Measurements from ENCODE around the gene HOXB7. TPM values are rescaled to one million over a fixed set of nuclear protein-coding genes. Genes with fewer than 3 reads are reported as not detected.

HOXB7 gene
- polyA plus RNA-seq, 3 donors, result 44.7 to 50.2 (median 48.7) TPM

GRCh38 chr17:48586355-48587258 is 24.2 kb downstream of the HOXB7 start:
- DNase-seq (ENCODE audit: low read depth in 3 of 3, low spot score in 2 of 3), result no peak

- DNase-seq (ENCODE audit: low read depth in 3 of 3, low spot score in 2 of 3), result no peak
Observed at GRCh38 chr17:48584223-48584741, 26.5 kb downstream of the HOXB7 start.

- no peak for DNase-seq (ENCODE audit: low read depth in 3 of 3, low spot score in 2 of 3)
Observed at GRCh38 chr17:48583708-48584222, 27.1 kb downstream of the HOXB7 start.

- no peak for DNase-seq (ENCODE audit: low read depth in 3 of 3, low spot score in 2 of 3)
Observed at GRCh38 chr17:48582750-48583069, 28.1 kb downstream of the HOXB7 start.

GRCh38 chr17:48579760-48580554 is 30.9 kb downstream of the HOXB7 start:
- DNase-seq (ENCODE audit: low read depth in 3 of 3, low spot score in 2 of 3), result no peak

- DNase-seq (ENCODE audit: low read depth in 3 of 3, low spot score in 2 of 3), result no peak
Observed at GRCh38 chr17:48579471-48579759, 31.4 kb downstream of the HOXB7 start.

GRCh38 chr17:48578616-48579470 is 32.0 kb downstream of the HOXB7 start:
- DNase-seq (ENCODE audit: low read depth in 3 of 3, low spot score in 2 of 3), result no peak

GRCh38 chr17:48577946-48578615 is 32.7 kb downstream of the HOXB7 start, which contains the start of gene HOXB4:
HOXB4 (minus strand) TSS chr17:48578350; CDS start chr17:48578319, 31 bp downstream.
- DNase-seq (ENCODE audit: low read depth in 3 of 3, low spot score in 2 of 3), result no peak

GRCh38 chr17:48577330-48577945 is 33.4 kb downstream of the HOXB7 start:
- DNase-seq (ENCODE audit: low read depth in 3 of 3, low spot score in 2 of 3), result peak in 2 of 3 donors; percentile 90 to 92

GRCh38 chr17:48576479-48577309 is 34.1 kb downstream of the HOXB7 start:
- DNase-seq (ENCODE audit: low read depth in 3 of 3, low spot score in 2 of 3), result no peak

GRCh38 chr17:48575673-48576478 is 34.9 kb downstream of the HOXB7 start:
- DNase-seq (ENCODE audit: low read depth in 3 of 3, low spot score in 2 of 3), result no peak

- DNase-seq (ENCODE audit: low read depth in 3 of 3, low spot score in 2 of 3), result no peak
Observed at GRCh38 chr17:48575066-48575582, 35.7 kb downstream of the HOXB7 start.

- DNase-seq (ENCODE audit: low read depth in 3 of 3, low spot score in 2 of 3), result no peak
Observed at GRCh38 chr17:48574505-48575065, 36.2 kb downstream of the HOXB7 start.

GRCh38 chr17:48571826-48572417 is 38.9 kb downstream of the HOXB7 start:
- no peak for DNase-seq (ENCODE audit: low read depth in 3 of 3, low spot score in 2 of 3)

GRCh38 chr17:48571024-48571818 is 39.6 kb downstream of the HOXB7 start:
- DNase-seq (ENCODE audit: low read depth in 3 of 3, low spot score in 2 of 3), result no peak

Measured in right renal cortex interstitium (tissue), 3 donors.